HG02798 (cell line): ENCODE measurements around the gene CAMTA1.
"Not testable (repeated sequence)": the region's sequence is repeated elsewhere in the genome, so short reads cannot be mapped to it uniquely, and the experiment has no call there.

Experiments used
- ATAC-seq: cut with Tn5 transposase; IDR thresholded peaks from one replicate; pipeline ENCODE4 v1.9.1; 2021; ENCODE audit warnings: mild to moderate bottlenecking; ENCODE audit not compliant: unreplicated experiment, poor library complexity

Gene CAMTA1

GRCh38 chr1:6834366-6834765 lies 49.1 kb downstream of the CAMTA1 start:
- ATAC-seq = no peak

GRCh38 chr1:6835139-6835538 lies 49.9 kb downstream of the CAMTA1 start:
- no peak for ATAC-seq

GRCh38 chr1:6842301-6842700 lies 57.0 kb downstream of the CAMTA1 start:
- ATAC-seq = no peak

GRCh38 chr1:6845786-6846185 lies 60.5 kb downstream of the CAMTA1 start:
- not testable (repeated sequence) for ATAC-seq

- ATAC-seq = no peak
Measured at GRCh38 chr1:6848816-6849215, 63.6 kb downstream of the CAMTA1 start.

- ATAC-seq = no peak
Measured at GRCh38 chr1:6850537-6850936, 65.3 kb downstream of the CAMTA1 start.

GRCh38 chr1:6852136-6852890 lies 67.1 kb downstream of the CAMTA1 start:
- no peak for ATAC-seq

GRCh38 chr1:6854166-6854565 lies 68.9 kb downstream of the CAMTA1 start:
- ATAC-seq = no peak

GRCh38 chr1:6857831-6858230 lies 72.6 kb downstream of the CAMTA1 start:
- no peak for ATAC-seq

- no peak for ATAC-seq
Measured at GRCh38 chr1:6858596-6858995, 73.3 kb downstream of the CAMTA1 start.

GRCh38 chr1:6859415-6860343 lies 74.4 kb downstream of the CAMTA1 start:
- no peak for ATAC-seq

GRCh38 chr1:6860401-6860800 lies 75.1 kb downstream of the CAMTA1 start:
- no peak for ATAC-seq

- ATAC-seq = peak; percentile 33
Measured at GRCh38 chr1:6861075-6861724, 75.9 kb downstream of the CAMTA1 start.

- ATAC-seq = no peak
Measured at GRCh38 chr1:6862906-6863305, 77.7 kb downstream of the CAMTA1 start.

- ATAC-seq = no peak
Measured at GRCh38 chr1:6864166-6864565, 78.9 kb downstream of the CAMTA1 start.

GRCh38 chr1:6866825-6867224 lies 81.6 kb downstream of the CAMTA1 start:
- no peak for ATAC-seq

GRCh38 chr1:6867321-6867720 lies 82.1 kb downstream of the CAMTA1 start:
- ATAC-seq = no peak

- no peak for ATAC-seq
Measured at GRCh38 chr1:6867729-6868659, 82.7 kb downstream of the CAMTA1 start.

GRCh38 chr1:6868660-6869380 lies 83.6 kb downstream of the CAMTA1 start:
- no peak for ATAC-seq
